ENCODE data around the gene PTPRK. TPM values are rescaled to one million over a fixed set of nuclear protein-coding genes. Genes with fewer than 3 reads are reported as not detected.

Gene PTPRK
- total and polyA plus RNA-seq, 2 of the 13 experiments (the other 11 are each of a cell fraction or from before 2014, with no cell fraction given), result 43.6 to 98.3 TPM

GRCh38 chr6:128124713-128125112, 395.7 kb downstream of the PTPRK start (continued):
- TF ChIP-seq PRPF4 (IDR thresholded peaks at IDR 0.05; ENCODE audit: low read depth, low read length, poor library complexity, severe bottlenecking) (no peak), MAFF (IDR thresholded peaks at IDR 0.05; ENCODE audit: low read depth, low read length) (peak; percentile 82), JUND (CRISPR knock-in tag; IDR thresholded peaks at IDR 0.05) (0 out of 2 replicates have a peak, but pooled peaks have one; percentile 47), HDAC1 (CRISPR knock-in tag; IDR thresholded peaks at IDR 0.05) (no peak), ZBTB21 (CRISPR knock-in tag; IDR thresholded peaks at IDR 0.05) (no peak), HES4 (CRISPR knock-in tag; IDR thresholded peaks at IDR 0.05; ENCODE audit: borderline replicate concordance) (no peak), ZNF180 (CRISPR knock-in tag; IDR thresholded peaks at IDR 0.05; ENCODE audit: borderline replicate concordance, low read depth) (no peak), CEBPB (IDR thresholded peaks at IDR 0.05; ENCODE audit: borderline replicate concordance, low read depth, low read length) (peak; percentile 31; the same call in 1 of the 2 replicates), ZNF703 (CRISPR knock-in tag; IDR thresholded peaks at IDR 0.05; ENCODE audit: borderline replicate concordance) (no peak), SOX5 (CRISPR knock-in tag; IDR thresholded peaks at IDR 0.05; ENCODE audit: borderline replicate concordance) (no peak), CAMTA2 (CRISPR knock-in tag; IDR thresholded peaks at IDR 0.05; ENCODE audit: borderline replicate concordance) (no peak), NR3C1 (CRISPR knock-in tag; IDR thresholded peaks at IDR 0.05) (no peak), LBX2 (CRISPR knock-in tag; IDR thresholded peaks at IDR 0.05; ENCODE audit: borderline replicate concordance) (no peak), KLF13 (CRISPR knock-in tag; IDR thresholded peaks at IDR 0.05) (no peak), FOXM1 (CRISPR knock-in tag; IDR thresholded peaks at IDR 0.05) (no peak), ZNF430 (CRISPR knock-in tag; IDR thresholded peaks at IDR 0.05) (no peak), DZIP1 (CRISPR knock-in tag; IDR thresholded peaks at IDR 0.05) (no peak), XBP1 (CRISPR knock-in tag; IDR thresholded peaks at IDR 0.05) (no peak), ZBTB37 (CRISPR knock-in tag; IDR thresholded peaks at IDR 0.05) (no peak), MYC (CRISPR knock-in tag; IDR thresholded peaks at IDR 0.05; ENCODE audit: borderline replicate concordance) (no peak), ZNF713 (CRISPR knock-in tag; IDR thresholded peaks at IDR 0.05) (no peak), KLF12 (CRISPR knock-in tag; IDR thresholded peaks at IDR 0.05; ENCODE audit: borderline replicate concordance) (no peak), BCLAF1 (IDR thresholded peaks at IDR 0.05) (no peak), MEIS1 (CRISPR knock-in tag; IDR thresholded peaks at IDR 0.05; ENCODE audit: borderline replicate concordance) (no peak)

All from HepG2 (cell line).